Measurements from ENCODE around the gene VSTM2A.

DNA sequence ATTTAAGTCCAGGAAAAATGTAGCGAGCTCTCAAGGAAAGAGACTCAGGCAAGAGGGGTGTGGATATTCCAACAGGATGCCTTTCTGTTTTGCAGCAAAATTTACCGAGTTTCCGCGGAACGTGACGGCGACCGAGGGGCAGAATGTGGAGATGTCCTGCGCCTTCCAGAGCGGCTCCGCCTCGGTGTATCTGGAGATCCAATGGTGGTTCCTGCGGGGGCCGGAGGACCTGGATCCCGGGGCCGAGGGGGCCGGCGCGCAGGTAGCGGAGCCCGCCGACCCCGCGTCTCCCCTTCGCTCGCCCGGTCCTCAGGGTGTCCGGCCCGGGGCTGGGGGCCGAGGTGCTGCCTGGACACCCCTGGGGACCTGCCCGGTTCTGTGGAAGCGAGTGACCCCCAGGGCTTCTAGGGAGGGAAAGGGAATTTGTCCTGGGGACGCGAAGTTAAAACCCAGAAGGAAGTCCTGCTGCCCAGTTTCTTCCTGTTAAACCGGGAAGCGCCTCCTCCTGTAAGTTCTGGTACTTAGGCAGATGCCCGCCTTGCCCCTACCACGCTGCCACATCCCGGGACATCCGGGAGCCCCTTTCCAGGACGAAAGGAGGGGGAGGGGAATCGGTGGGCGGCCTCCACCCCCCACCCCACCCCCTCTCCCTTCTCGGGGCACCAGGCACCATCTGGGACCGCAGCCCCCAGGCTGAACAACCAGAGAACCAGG, 2.5 kb downstream of the VSTM2A start:
- TF ChIP-seq, protein P1, sequence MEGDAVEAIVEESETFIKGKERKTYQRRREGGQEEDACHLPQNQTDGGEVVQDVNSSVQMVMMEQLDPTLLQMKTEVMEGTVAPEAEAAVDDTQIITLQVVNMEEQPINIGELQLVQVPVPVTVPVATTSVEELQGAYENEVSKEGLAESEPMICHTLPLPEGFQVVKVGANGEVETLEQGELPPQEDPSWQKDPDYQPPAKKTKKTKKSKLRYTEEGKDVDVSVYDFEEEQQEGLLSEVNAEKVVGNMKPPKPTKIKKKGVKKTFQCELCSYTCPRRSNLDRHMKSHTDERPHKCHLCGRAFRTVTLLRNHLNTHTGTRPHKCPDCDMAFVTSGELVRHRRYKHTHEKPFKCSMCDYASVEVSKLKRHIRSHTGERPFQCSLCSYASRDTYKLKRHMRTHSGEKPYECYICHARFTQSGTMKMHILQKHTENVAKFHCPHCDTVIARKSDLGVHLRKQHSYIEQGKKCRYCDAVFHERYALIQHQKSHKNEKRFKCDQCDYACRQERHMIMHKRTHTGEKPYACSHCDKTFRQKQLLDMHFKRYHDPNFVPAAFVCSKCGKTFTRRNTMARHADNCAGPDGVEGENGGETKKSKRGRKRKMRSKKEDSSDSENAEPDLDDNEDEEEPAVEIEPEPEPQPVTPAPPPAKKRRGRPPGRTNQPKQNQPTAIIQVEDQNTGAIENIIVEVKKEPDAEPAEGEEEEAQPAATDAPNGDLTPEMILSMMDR (conservative IDR thresholded peaks at IDR 0.05; ENCODE audit: low read depth, low read length), result no peak
- TF ChIP-seq EZH2 (IDR thresholded peaks at IDR 0.05; ENCODE audit: low read length, unreplicated experiment) (no peak), EZH2phosphoT487 (IDR thresholded peaks at IDR 0.05; ENCODE audit: borderline replicate concordance, low read length) (no peak)
